B cell (primary cell): ENCODE data around the gene ITIH2.

Experiments used
- CTCF ChIP-seq: fragments of 200-600 bp; IDR thresholded peaks from one replicate; pipeline ENCODE4 v1.8.0; 2022; ENCODE audit warnings: antibody characterized with exemption, mild to moderate bottlenecking
- EZH2 ChIP-seq: IDR thresholded peaks from 2 replicates; pipeline ENCODE4 v1.6.1; 2012; ENCODE audit warnings: borderline replicate concordance, low read depth, mild to moderate bottlenecking, moderate library complexity, low read length; ENCODE audit not compliant: insufficient read depth, poor library complexity, severe bottlenecking

- TF ChIP-seq CTCF (no peak), EZH2 (no peak)
Observed at GRCh38 chr10:7744307-7744706, 41.2 kb downstream of the ITIH2 start.
